HepG2 (cell line): ENCODE measurements around the gene RPS2. TPM values are rescaled to one million over a fixed set of nuclear protein-coding genes. Genes with fewer than 3 reads are reported as not detected.

ENCODE experiments used
- GFI1 ChIP-seq: sonication (generic); formaldehyde crosslinking; IDR thresholded peaks from 2 replicates; pipeline ENCODE4 v1.5.0; 2020; ENCODE audit warnings: missing genetic modification reagents, mild to moderate bottlenecking, borderline replicate concordance
- HNF1B ChIP-seq: sonication (generic); formaldehyde crosslinking; IDR thresholded peaks from 2 replicates; pipeline ENCODE4 v1.5.1; 2020; ENCODE audit warnings: mild to moderate bottlenecking, moderate library complexity, missing genetic modification reagents
- JUN ChIP-seq: sonication (generic); formaldehyde crosslinking; IDR thresholded peaks from 2 replicates; pipeline ENCODE4 v1.4.0; 2020; ENCODE audit warnings: mild to moderate bottlenecking, missing genetic modification reagents
- NCOA1 ChIP-seq: sonication (generic); formaldehyde crosslinking; IDR thresholded peaks from 2 replicates; pipeline ENCODE4 v1.9.0; 2021; ENCODE audit warnings: missing genetic modification reagents
- NCOA2 ChIP-seq: sonication (generic); formaldehyde crosslinking; IDR thresholded peaks from 2 replicates; pipeline ENCODE4 v1.8.0; 2022; ENCODE audit warnings: inconsistent platforms
- TAF15 ChIP-seq: fragments of 200-400 bp; formaldehyde crosslinking; IDR thresholded peaks from one replicate; pipeline ENCODE4 v1.6.1; 2018; ENCODE audit warnings: mild to moderate bottlenecking, low read depth, low read length; ENCODE audit not compliant: poor library complexity, severe bottlenecking
- ZFP91 ChIP-seq: sonication (generic); formaldehyde crosslinking; IDR thresholded peaks from 2 replicates; pipeline ENCODE4 v1.9.0; 2022; ENCODE audit warnings: missing genetic modification reagents, mild to moderate bottlenecking, borderline replicate concordance
- ZHX2 ChIP-seq, 2 experiments: sonication (generic) in 1 of 2; formaldehyde crosslinking in 1 of 2; IDR thresholded peaks; 2 replicates each; pipeline versions ENCODE4 v1.6.1 to v1.9.0; 2014 to 2022; ENCODE audit warnings: antibody characterized with exemption in 1 of 2, borderline replicate concordance in 1 of 2, inconsistent platforms in 1 of 2, low read depth in 1 of 2, missing genetic modification reagents in 1 of 2
- ZNF543 ChIP-seq: sonication (generic); formaldehyde crosslinking; IDR thresholded peaks from 2 replicates; pipeline ENCODE4 v1.4.0; 2020; ENCODE audit warnings: mild to moderate bottlenecking, missing genetic modification reagents
- ZNF672 ChIP-seq: sonication (generic); formaldehyde crosslinking; IDR thresholded peaks from 2 replicates; pipeline ENCODE4 v1.8.1; 2022; ENCODE audit warnings: missing genetic modification reagents
- ZNF709 ChIP-seq: sonication (generic); formaldehyde crosslinking; IDR thresholded peaks from 2 replicates; pipeline ENCODE4 v1.5.0; 2020; ENCODE audit warnings: mild to moderate bottlenecking, missing genetic modification reagents
- ZSCAN20 ChIP-seq: sonication (generic); formaldehyde crosslinking; IDR thresholded peaks from 2 replicates; pipeline ENCODE4 v1.4.0; 2020; ENCODE audit warnings: missing genetic modification reagents, mild to moderate bottlenecking, borderline replicate concordance
- polyA plus RNA-seq, 8 experiments: library from polyadenylated mRNA; depleted of rRNA in 3 of 8; stranded (reverse) in 7 of 8; unstranded in 1 of 8; fragments of >200 nt; fragmentation: Illumina TruSeq in 4 of 8; extraction: Trizol in 4 of 8; gene quantifications; 2 replicates each; pipeline versions ENCODE4 v1.2.1 to v1.2.3, GENCODE V29; 2011 to 2016; ENCODE audit warnings: low read depth in 4 of 8, missing spikeins in 1 of 8, mixed read lengths in 1 of 8; ENCODE audit not compliant: insufficient read depth in 1 of 8
- total RNA-seq, 5 experiments: library from RNA; depleted of rRNA; stranded (reverse); fragments of >200 nt; fragmentation: Illumina TruSeq; extraction: Trizol; gene quantifications; 2 replicates each; pipeline ENCODE4 v1.2.3, GENCODE V29; 2016; ENCODE audit warnings: low read depth in 1 of 5
- TF ChIP-seq, protein P1 (sequence below): sonication (generic); formaldehyde crosslinking; IDR thresholded peaks from 2 replicates; pipeline ENCODE4 v1.5.1; 2020; ENCODE audit warnings: mild to moderate bottlenecking, missing genetic modification reagents, borderline replicate concordance
- TF ChIP-seq, protein P2 (sequence below): sonication (generic); formaldehyde crosslinking; IDR thresholded peaks from 2 replicates; pipeline ENCODE4 v1.5.1; 2020; ENCODE audit warnings: mild to moderate bottlenecking, missing genetic modification reagents, moderate library complexity

RPS2 gene
- total and polyA plus RNA-seq, 2 of the 13 experiments (the other 11 are each of a cell fraction or from before 2014, with no cell fraction given) = 1,908 to 4,514 TPM

GRCh38 chr16:1940273-1941161 lies 24.1 kb downstream of the RPS2 start (continued):
- TF ChIP-seq ZNF709 (CRISPR knock-in tag) (peak; percentile 33; the same call in 1 of the 2 replicates), GFI1 (no peak), TAF15 (no peak), ZSCAN20 (CRISPR knock-in tag) (0 out of 2 replicates have a peak, but pooled peaks have one; percentile 37), JUN (CRISPR knock-in tag) (0 out of 2 replicates have a peak, but pooled peaks have one; percentile 13), ZNF672 (0 out of 2 replicates have a peak, but pooled peaks have one; percentile 33), ZNF543 (CRISPR knock-in tag) (peak; percentile 81), HNF1B (CRISPR knock-in tag) (peak; percentile 78; the same call in 1 of the 2 replicates), NCOA1 (CRISPR knock-in tag) (peak; percentile 74; the same call in 1 of the 2 replicates), NCOA2 (peak; percentile 78), ZFP91 (CRISPR knock-in tag) (peak; percentile 69), ZHX2 (IDR thresholded peaks at IDR 0.05; ENCODE audit: low read depth) (0 out of 2 replicates have a peak, but pooled peaks have one; percentile 38), ZHX2 (CRISPR knock-in tag; IDR thresholded peaks at IDR 0.05; ENCODE audit: borderline replicate concordance) (peak; percentile 56; the same call in 1 of the 2 replicates)
- TF ChIP-seq, protein P1, sequence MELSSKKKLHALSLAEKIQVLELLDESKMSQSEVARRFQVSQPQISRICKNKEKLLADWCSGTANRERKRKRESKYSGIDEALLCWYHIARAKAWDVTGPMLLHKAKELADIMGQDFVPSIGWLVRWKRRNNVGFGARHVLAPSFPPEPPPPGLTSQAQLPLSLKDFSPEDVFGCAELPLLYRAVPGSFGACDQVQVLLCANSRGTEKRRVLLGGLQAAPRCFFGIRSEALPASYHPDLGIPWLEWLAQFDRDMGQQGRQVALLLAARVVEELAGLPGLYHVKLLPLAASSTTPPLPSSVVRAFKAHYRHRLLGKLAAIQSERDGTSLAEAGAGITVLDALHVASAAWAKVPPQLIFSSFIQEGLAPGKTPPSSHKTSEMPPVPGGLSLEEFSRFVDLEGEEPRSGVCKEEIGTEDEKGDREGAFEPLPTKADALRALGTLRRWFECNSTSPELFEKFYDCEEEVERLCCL = 0 out of 2 replicates have a peak, but pooled peaks have one; percentile 52
- TF ChIP-seq, protein P2, sequence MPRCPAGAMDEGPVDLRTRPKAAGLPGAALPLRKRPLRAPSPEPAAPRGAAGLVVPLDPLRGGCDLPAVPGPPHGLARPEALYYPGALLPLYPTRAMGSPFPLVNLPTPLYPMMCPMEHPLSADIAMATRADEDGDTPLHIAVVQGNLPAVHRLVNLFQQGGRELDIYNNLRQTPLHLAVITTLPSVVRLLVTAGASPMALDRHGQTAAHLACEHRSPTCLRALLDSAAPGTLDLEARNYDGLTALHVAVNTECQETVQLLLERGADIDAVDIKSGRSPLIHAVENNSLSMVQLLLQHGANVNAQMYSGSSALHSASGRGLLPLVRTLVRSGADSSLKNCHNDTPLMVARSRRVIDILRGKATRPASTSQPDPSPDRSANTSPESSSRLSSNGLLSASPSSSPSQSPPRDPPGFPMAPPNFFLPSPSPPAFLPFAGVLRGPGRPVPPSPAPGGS = peak; percentile 90
